Activated naive CD4-positive, alpha-beta T cell treated with anti-CD3 and anti-CD28 coated beads for 36 hours (primary cell): ENCODE measurements around the gene GPSM3. TPM values are rescaled to one million over a fixed set of nuclear protein-coding genes. Genes with fewer than 3 reads are reported as not detected.

Experiments
- CTCF ChIA-PET: fragments of 350-600 bp; sonication (Branson Sonifier 250); formaldehyde crosslinking; loops from one replicate; lab custom pipeline; 2021; ENCODE audit warnings: antibody characterized with exemption; lab: Charles Lee
- DNase-seq: peaks from one replicate; pipeline ENCODE4 v3.0.0-alpha.2; 2020
- H3K27ac Mint-ChIP-seq: one replicate; pipeline ENCODE4 v1.8.0; 2021; ENCODE audit warnings: mild to moderate bottlenecking, mixed read lengths
- H3K27me3 Mint-ChIP-seq: one replicate; pipeline ENCODE4 v1.8.0; 2021; ENCODE audit warnings: low read depth, mixed read lengths
- H3K36me3 Mint-ChIP-seq: one replicate; pipeline ENCODE4 v1.8.0; 2021; ENCODE audit warnings: low read depth, mixed read lengths
- H3K4me1 Mint-ChIP-seq: one replicate; pipeline ENCODE4 v1.8.0; 2021; ENCODE audit warnings: low read depth, mixed read lengths
- H3K4me3 Mint-ChIP-seq: one replicate; pipeline ENCODE4 v1.8.0; 2021; ENCODE audit warnings: mild to moderate bottlenecking, moderate library complexity, mixed read lengths
- H3K9me3 Mint-ChIP-seq: one replicate; pipeline ENCODE4 v1.8.0; 2021; ENCODE audit warnings: mixed read lengths
- intact Hi-C: fragments of 100-400 bp; cut with micrococcal nuclease; formaldehyde crosslinking; loops from one replicate; pipeline ENCODE4 v1.15.1; 2023
- total RNA-seq, 2 experiments: library from RNA; stranded (reverse); gene quantifications; one replicate each; pipeline ENCODE4 v1.2.3, GENCODE V29; 2021

GPSM3 gene
- total RNA-seq, 2 experiments from 2014 or later = 71.8 to 72.1 TPM

- CTCF ChIA-PET = no interaction called here
Observed at GRCh38 chr6:32164295-32164694, 28.1 kb downstream of the GPSM3 start, which contains the start of gene EGFL8. Gene EGFL8 (plus strand): TSS chr6:32164595. CDS start chr6:32166166, 1,571 bp downstream.

GRCh38 chr6:32163559-32164258 is 28.7 kb downstream of the GPSM3 start:
- H3K27me3 Mint-ChIP-seq = no peaks in the 10 kb centered on the region
- intact Hi-C loops = no loop called here
- H3K4me3 Mint-ChIP-seq = no peak overlapping the region
- CTCF ChIA-PET = no interaction called here
- H3K9me3 Mint-ChIP-seq = no peaks in the 10 kb centered on the region
- peaks cover 16% of the 10 kb centered on the region for H3K36me3 Mint-ChIP-seq
- no peak for DNase-seq
- no peak overlapping the region for H3K27ac Mint-ChIP-seq
- H3K4me1 Mint-ChIP-seq = no peaks in the 10 kb centered on the region

More at GRCh38 chr6:32164295-32164694, 28.1 kb downstream of the GPSM3 start, which contains the start of gene EGFL8:
- Mint-ChIP-seq H3K9me3 (no peaks in the 10 kb centered on the region), H3K27ac (no peak within 1 kb of the TSS), H3K36me3 (peaks cover 19% of the 10 kb centered on the region), H3K27me3 (no peaks in the 10 kb centered on the region), H3K4me1 (no peaks in the 10 kb centered on the region), H3K4me3 (no peak within 1 kb of the TSS)
- intact Hi-C loops = no loop called here
- DNase-seq = no peak

DNA sequence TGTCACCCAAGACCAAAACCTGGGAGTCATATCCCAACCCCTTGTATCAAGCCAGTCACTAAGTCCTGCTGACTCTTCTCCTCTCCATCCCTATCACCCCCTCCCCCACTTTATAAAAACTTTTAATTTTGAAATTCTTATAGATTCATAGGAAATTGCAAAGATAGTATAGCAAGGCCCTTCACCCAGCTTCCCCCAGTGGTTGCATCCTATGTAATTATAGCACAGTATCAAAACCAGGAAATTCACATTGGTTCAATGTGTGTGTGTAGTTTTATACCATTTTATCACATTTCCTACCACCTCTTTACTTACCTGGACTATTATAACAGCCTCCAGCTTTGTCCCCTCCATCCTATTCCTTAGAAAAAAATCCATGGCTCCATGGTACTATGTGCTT is 34.4 kb downstream of the GPSM3 start:
- Mint-ChIP-seq H3K27me3 (no peaks in the 10 kb centered on the region), H3K4me3 (no peak overlapping the region), H3K36me3 (peaks cover 17% of the 10 kb centered on the region), H3K27ac (no peak overlapping the region), H3K9me3 (no peaks in the 10 kb centered on the region), H3K4me1 (peaks cover 15% of the 10 kb centered on the region)
- no peak for DNase-seq
- intact Hi-C loops = no loop called here
- CTCF ChIA-PET = interaction anchor here (0.8 to 1.1 kb wide), 2 partner anchors 27 to 87 kb away, joined by 3 read pairs; no protein-coding TSS in a partner anchor

DNA sequence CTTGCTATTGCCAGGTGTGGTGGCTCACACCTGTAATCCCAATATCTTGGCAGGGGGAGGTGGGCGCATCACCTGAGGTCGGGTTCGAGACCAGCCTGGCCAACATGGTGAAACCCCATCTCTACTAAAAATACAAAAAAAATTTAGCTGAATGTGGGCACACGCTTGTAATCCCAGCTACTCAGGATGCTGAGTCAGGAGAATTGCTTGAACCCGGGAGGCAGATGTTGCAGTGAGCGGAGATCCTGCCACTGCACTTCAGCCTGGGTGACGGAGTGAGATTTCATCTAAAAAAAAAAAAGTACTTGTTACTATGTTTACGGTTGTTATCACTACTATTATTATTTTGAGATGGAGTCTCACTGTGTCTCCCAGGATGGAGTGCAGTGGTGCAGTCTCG is 35.6 kb downstream of the GPSM3 start:
- no peaks in the 10 kb centered on the region for H3K9me3 Mint-ChIP-seq
- H3K27me3 Mint-ChIP-seq = no peaks in the 10 kb centered on the region
- H3K36me3 Mint-ChIP-seq = peaks cover 14% of the 10 kb centered on the region
- DNase-seq = no peak
- H3K4me1 Mint-ChIP-seq = peaks cover 27% of the 10 kb centered on the region
- CTCF ChIA-PET = no interaction called here
- no peak overlapping the region for H3K27ac Mint-ChIP-seq
- intact Hi-C loops = no loop called here
- H3K4me3 Mint-ChIP-seq = no peak overlapping the region

GRCh38 chr6:32154514-32155161 is 37.8 kb downstream of the GPSM3 start:
- Mint-ChIP-seq H3K27ac (peak overlapping the region; percentile 88), H3K27me3 (peaks cover 5% of the 10 kb centered on the region), H3K4me1 (peaks cover 42% of the 10 kb centered on the region), H3K4me3 (peak overlapping the region; percentile 99), H3K36me3 (peaks cover 14% of the 10 kb centered on the region), H3K9me3 (no peaks in the 10 kb centered on the region)
- DNase-seq = peak; percentile 83
- CTCF ChIA-PET = interaction anchor here (0.6 to 1.0 kb wide), 5 partner anchors 36 to 417 kb away, joined by 3 to 4 read pairs (median 3); partner anchors contain the start of gene GPSM3
- intact Hi-C loops = loop anchor here (1.0 to 5.0 kb wide), 7 partner anchors 23 to 197 kb away; partner anchors contain the start of genes FKBPL, NELFE and SKIC2

DNA sequence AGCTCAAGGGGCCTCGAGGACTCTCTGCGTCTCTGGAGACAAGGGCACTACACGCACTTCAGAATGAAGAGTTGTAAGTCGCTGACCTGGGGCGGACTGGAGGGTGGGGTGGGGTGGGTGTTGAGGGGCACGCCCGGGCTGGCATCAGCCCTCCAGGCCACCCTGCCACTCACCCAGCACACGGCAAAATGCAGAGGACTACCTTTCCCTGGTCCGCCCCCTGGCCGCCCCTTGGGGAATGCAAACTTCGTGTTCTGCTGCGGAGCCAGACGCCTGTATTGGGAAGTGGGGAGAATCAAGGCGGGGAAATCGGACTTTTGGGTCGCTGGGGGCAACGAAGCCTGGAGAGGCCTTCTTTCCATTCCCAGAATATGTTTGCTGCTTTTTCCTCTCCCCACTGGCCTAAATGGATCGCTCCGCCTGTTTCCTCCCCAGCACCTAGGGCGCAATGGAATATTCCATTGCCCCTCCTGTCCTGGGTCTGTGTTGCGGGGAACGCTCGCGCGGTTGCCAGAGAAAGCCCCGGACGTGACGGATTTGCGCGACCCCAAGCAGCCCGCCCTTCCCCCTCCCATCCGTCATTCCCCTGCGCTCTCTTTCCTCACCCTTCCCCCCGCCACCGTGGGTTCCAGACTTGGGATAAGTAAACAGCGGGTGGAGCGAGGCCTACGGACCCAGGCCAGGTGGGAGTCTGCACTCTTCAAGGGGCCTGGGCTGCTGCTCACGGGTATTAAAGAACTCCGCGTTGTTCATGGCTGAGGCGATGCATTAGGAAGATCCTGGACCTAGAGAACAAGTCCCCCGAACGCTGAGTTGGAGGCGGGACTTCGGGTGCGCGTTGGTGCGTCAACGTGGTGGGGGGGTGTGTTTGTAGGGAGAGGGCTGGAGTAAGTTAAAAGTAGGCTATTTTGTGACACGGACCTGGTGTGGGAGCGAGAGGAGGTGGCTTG is 38.6 kb downstream of the GPSM3 start, which contains the start of gene PPT2:
Gene PPT2 (plus strand): TSS at position 578 of the 950 bp plus-strand sequence. CDS start 454 bp downstream, outside the sequence.
- intact Hi-C loops = loop anchor here (1.0 to 5.0 kb wide), 7 partner anchors 23 to 197 kb away; partner anchors contain the start of genes FKBPL, NELFE and SKIC2
- no peaks in the 10 kb centered on the region for H3K9me3 Mint-ChIP-seq

GRCh38 chr6:32152769-32153563 is 39.5 kb downstream of the GPSM3 start:
- Mint-ChIP-seq H3K27me3 (peaks cover 8% of the 10 kb centered on the region), H3K36me3 (peaks cover 7% of the 10 kb centered on the region), H3K4me1 (peaks cover 55% of the 10 kb centered on the region), H3K9me3 (no peaks in the 10 kb centered on the region), H3K27ac (no peak overlapping the region), H3K4me3 (peak overlapping the region; percentile 99)
- no peak for DNase-seq
- CTCF ChIA-PET = interaction anchor here (0.6 to 1.1 kb wide), 4 partner anchors 25 to 400 kb away, joined by 3 read pairs; partner anchors contain the start of gene ATF6B
- intact Hi-C loops = loop anchor here (5.0 kb wide), 1 partner anchor 196 kb away; the partner anchor contains the start of genes NELFE and SKIC2

More for the DNA sequence above, 38.6 kb downstream of the GPSM3 start, which contains the start of gene PPT2:
- peak; percentile 90 for DNase-seq
- Mint-ChIP-seq H3K36me3 (peaks cover 14% of the 10 kb centered on the region), H3K4me1 (peaks cover 46% of the 10 kb centered on the region), H3K4me3 (peak within 1 kb of the TSS; percentile 99), H3K27me3 (peaks cover 7% of the 10 kb centered on the region), H3K27ac (peak within 1 kb of the TSS; percentile 88)
- CTCF ChIA-PET = interaction anchor here (1.0 kb wide), 1 partner anchor 39 kb away, joined by 3 read pairs; the partner anchor contains the start of gene GPSM3

GRCh38 chr6:32151863-32152768 is 40.3 kb downstream of the GPSM3 start, which contains the start of gene PRRT1:
Gene PRRT1 (minus strand): TSS chr6:32151939. CDS start chr6:32151827, 112 bp downstream.
- Mint-ChIP-seq H3K27me3 (peaks cover 8% of the 10 kb centered on the region), H3K4me3 (peak within 1 kb of the TSS; percentile 99), H3K9me3 (no peaks in the 10 kb centered on the region), H3K4me1 (peaks cover 55% of the 10 kb centered on the region), H3K27ac (no peak within 1 kb of the TSS), H3K36me3 (no peaks in the 10 kb centered on the region)
- CTCF ChIA-PET = interaction anchor here (0.6 to 1.1 kb wide), 4 partner anchors 24 to 399 kb away, joined by 3 read pairs; partner anchors contain the start of gene ATF6B
- no peak for DNase-seq
- intact Hi-C loops = loop anchor here (5.0 kb wide), 1 partner anchor 195 kb away; the partner anchor contains the start of genes NELFE and SKIC2

DNA sequence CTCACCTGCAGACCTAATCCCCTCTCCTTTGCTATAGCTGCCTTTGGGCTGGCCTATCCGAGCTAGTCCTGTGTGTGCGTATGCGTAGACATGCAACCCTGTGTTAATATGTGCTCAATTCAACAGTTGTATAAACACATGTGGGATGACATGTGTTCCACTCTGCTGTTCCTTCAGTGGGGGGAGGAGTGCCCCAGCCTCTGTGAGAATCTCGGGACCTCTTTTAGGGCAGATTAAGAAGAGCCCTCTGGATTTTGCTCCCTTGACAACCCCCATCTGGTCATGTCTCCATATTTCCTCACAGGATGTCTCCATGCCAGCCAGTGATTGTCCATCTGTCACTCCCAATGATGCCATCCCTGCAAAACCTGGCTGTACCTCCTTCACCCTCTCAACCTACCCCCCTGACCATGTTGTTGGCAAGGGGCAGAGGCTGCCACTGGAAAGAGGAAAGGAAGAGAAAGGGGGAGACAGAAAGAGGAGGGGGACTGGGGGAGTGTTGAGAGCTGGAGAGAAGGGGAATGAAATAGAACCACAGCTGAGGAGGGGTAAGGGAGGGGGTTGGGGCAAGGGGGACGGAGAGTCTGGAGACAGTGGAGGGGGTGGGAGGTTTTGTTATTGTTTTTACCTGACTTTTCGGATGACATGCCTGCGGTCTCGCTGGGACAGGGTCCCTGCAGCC is 41.1 kb downstream of the GPSM3 start:
- H3K36me3 Mint-ChIP-seq = no peaks in the 10 kb centered on the region
- intact Hi-C loops = loop anchor here (5.0 kb wide), 1 partner anchor 194 kb away; the partner anchor contains the start of genes NELFE and SKIC2
- H3K4me1 Mint-ChIP-seq = peaks cover 55% of the 10 kb centered on the region
- DNase-seq = no peak
- no peak overlapping the region for H3K27ac Mint-ChIP-seq
- H3K4me3 Mint-ChIP-seq = peak overlapping the region; percentile 66
- peaks cover 8% of the 10 kb centered on the region for H3K27me3 Mint-ChIP-seq
- CTCF ChIA-PET = no interaction called here
- H3K9me3 Mint-ChIP-seq = no peaks in the 10 kb centered on the region
